A673 (cell line): ENCODE measurements around the gene DSCAML1. TPM values are rescaled to one million over a fixed set of nuclear protein-coding genes. Genes with fewer than 3 reads are reported as not detected.

Source experiments
- BruUV-seq: library from RNA; stranded (reverse); fragments of 400-500 nt; replicated peaks from 2 replicates; lab custom pipeline; 2021; lab: Mats Ljungman, UMichigan
- CTCF ChIA-PET: fragments of 300-600 bp; sonication (Branson Sonifier 250); formaldehyde crosslinking; loops from one replicate; lab custom pipeline; 2022; ENCODE audit warnings: antibody characterized with exemption; lab: Charles Lee
- POLR2A ChIA-PET: fragments of 300-600 bp; sonication (Branson Sonifier 250); formaldehyde crosslinking; loops from one replicate; lab custom pipeline; 2022; ENCODE audit warnings: antibody characterized with exemption; ENCODE audit not compliant: low non-redundant PET; lab: Charles Lee
- DNase-seq: peaks from one replicate; pipeline ENCODE4 v3.0.0-alpha.2; 2015; ENCODE audit warnings: low spot score
- H3K27ac ChIP-seq: fragments of 200-600 bp; sonication (generic); 2 replicates; pipeline ENCODE4 v1.5.1; 2016; ENCODE audit warnings: mixed run types, low read depth, mild to moderate bottlenecking, mixed read lengths, antibody characterized with exemption, low read length; ENCODE audit not compliant: poor library complexity, severe bottlenecking
- H3K27me3 ChIP-seq: fragments of 200-600 bp; sonication (generic); replicated peaks from 2 replicates; pipeline ENCODE4 v1.6.1; 2017; ENCODE audit warnings: mixed run types, low read depth, mild to moderate bottlenecking, mixed read lengths, antibody characterized with exemption, low read length; ENCODE audit not compliant: insufficient read depth, poor library complexity
- H3K36me3 ChIP-seq: fragments of 200-600 bp; sonication (generic); 2 replicates; pipeline ENCODE4 v1.6.1; 2016; ENCODE audit warnings: mixed run types, mild to moderate bottlenecking, mixed read lengths, antibody characterized with exemption, low read length; ENCODE audit not compliant: insufficient read depth, poor library complexity, severe bottlenecking
- H3K4me1 ChIP-seq: fragments of 200-600 bp; sonication (generic); 2 replicates; pipeline ENCODE4 v1.6.1; 2017; ENCODE audit warnings: mixed run types, mild to moderate bottlenecking, mixed read lengths, antibody characterized with exemption, low read length; ENCODE audit not compliant: insufficient read depth, poor library complexity, severe bottlenecking
- H3K4me3 ChIP-seq: fragments of 200-600 bp; sonication (generic); 2 replicates; pipeline ENCODE4 v1.5.1; 2016; ENCODE audit warnings: low read depth, mixed run types, mild to moderate bottlenecking, mixed read lengths, low read length; ENCODE audit not compliant: poor library complexity, severe bottlenecking
- H3K9me3 ChIP-seq: fragments of 200-600 bp; sonication (generic); 2 replicates; pipeline ENCODE4 v1.6.1; 2016; ENCODE audit warnings: mixed run types, low read depth, mild to moderate bottlenecking, mixed read lengths, antibody characterized with exemption, low read length; ENCODE audit not compliant: poor library complexity, severe bottlenecking
- CTCF ChIP-seq: fragments of 300-800, 200-600 bp; sonication (generic); conservative IDR thresholded peaks from 2 replicates; pipeline ENCODE4 v1.5.1; 2017; ENCODE audit warnings: low read depth, mild to moderate bottlenecking, antibody characterized with exemption, low read length, moderate library complexity, mixed read lengths
- EZH2 ChIP-seq: fragments of 200-600 bp; sonication (generic); IDR thresholded peaks from 2 replicates; pipeline ENCODE4 v1.6.1; 2017; ENCODE audit warnings: borderline replicate concordance, low read depth, mild to moderate bottlenecking, mixed read lengths, antibody characterized with exemption, low read length; ENCODE audit not compliant: poor library complexity, severe bottlenecking
- intact Hi-C: fragments of 100-400 bp; cut with micrococcal nuclease; formaldehyde crosslinking; loops from one replicate; pipeline ENCODE4 v1.10.0; 2022; ENCODE audit not compliant: unreplicated experiment
- total RNA-seq: library from RNA; stranded (reverse); gene quantifications from 2 replicates; pipeline ENCODE4 v1.2.3, GENCODE V29; 2021

The DSCAML1 gene
- total RNA-seq, 1 experiment from 2014 or later, result not detected

- BruUV-seq, result no TSS peak
- Histone ChIP-seq H3K4me1 (no peaks in the 10 kb centered on the region), H3K9me3 (no peaks in the 10 kb centered on the region), H3K4me3 (no peak overlapping the region), H3K27ac (no peak overlapping the region), H3K36me3 (no peaks in the 10 kb centered on the region), H3K27me3 (peaks cover 11% of the 10 kb centered on the region)
- ChIA-PET POLR2A (no interaction called here), CTCF (no interaction called here)
- DNase-seq, result no peak
- intact Hi-C loops, result no loop called here
- TF ChIP-seq EZH2 (no peak), CTCF (no peak)
These were observed 25.2 kb downstream of the DSCAML1 start for GRCh38 chr11:117771841-117772240.

GRCh38 chr11:117771197-117771596 is 25.8 kb downstream of the DSCAML1 start:
- H3K9me3 ChIP-seq, result no peaks in the 10 kb centered on the region
- no peak overlapping the region for H3K4me3 ChIP-seq
- peaks cover 5% of the 10 kb centered on the region for H3K27me3 ChIP-seq
- TF ChIP-seq CTCF (no peak), EZH2 (no peak)
- intact Hi-C loops, result no loop called here
- H3K27ac ChIP-seq, result no peak overlapping the region
- ChIA-PET CTCF (no interaction called here), POLR2A (no interaction called here)
- DNase-seq, result no peak
- H3K36me3 ChIP-seq, result no peaks in the 10 kb centered on the region
- no peaks in the 10 kb centered on the region for H3K4me1 ChIP-seq
- no TSS peak for BruUV-seq

- no peak overlapping the region for H3K27ac ChIP-seq
- ChIA-PET POLR2A (interaction anchor here (0.7 kb wide), 1 partner anchor 23 kb away, joined by 3 read pairs; no protein-coding TSS in a partner anchor), CTCF (no interaction called here)
- no TSS peak for BruUV-seq
- TF ChIP-seq EZH2 (no peak), CTCF (no peak)
- no peaks in the 10 kb centered on the region for H3K4me1 ChIP-seq
- peak; percentile 64 for DNase-seq
- H3K4me3 ChIP-seq, result no peak overlapping the region
- H3K27me3 ChIP-seq, result no peaks in the 10 kb centered on the region
- intact Hi-C loops, result no loop called here
- no peaks in the 10 kb centered on the region for H3K9me3 ChIP-seq
- H3K36me3 ChIP-seq, result no peaks in the 10 kb centered on the region
These were observed 27.0 kb downstream of the DSCAML1 start for GRCh38 chr11:117770061-117770460.
